Stimulated activated CD8-positive, alpha-beta memory T cell treated with anti-CD3 and anti-CD28 coated beads, Interleukin-7, amount 100 ng/mL, for 24 hours (primary cell): ENCODE results near the gene DYNC1LI1.
"Not testable (repeated sequence)": the region's sequence is repeated elsewhere in the genome, so short reads cannot be mapped to it uniquely, and the experiment has no call there.

Source experiments
- DNase-seq: peaks from one replicate; pipeline ENCODE4 v3.0.0-alpha.2; 2020; ENCODE audit warnings: low read depth

The DYNC1LI1 gene

DNA sequence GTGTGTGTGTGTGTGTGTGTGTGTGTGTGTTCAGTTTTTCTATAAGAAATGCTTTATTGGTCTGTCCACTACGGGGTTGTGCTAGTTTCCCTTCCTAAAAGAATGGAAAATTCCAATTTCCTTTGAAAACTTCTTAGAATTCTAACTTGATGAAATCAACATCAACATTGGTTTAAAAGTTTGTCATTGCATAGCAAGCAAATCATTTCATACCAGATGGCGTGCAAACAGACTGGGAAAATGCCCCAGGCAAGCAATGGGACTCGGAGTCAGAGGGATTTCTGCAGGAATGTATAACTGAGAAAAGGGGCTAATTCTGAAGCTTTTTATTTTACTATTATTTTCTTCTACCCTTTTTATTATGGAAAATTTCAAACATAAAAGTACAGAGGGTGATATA is 13.1 kb upstream of the DYNC1LI1 start:
- no peak for DNase-seq

DNA sequence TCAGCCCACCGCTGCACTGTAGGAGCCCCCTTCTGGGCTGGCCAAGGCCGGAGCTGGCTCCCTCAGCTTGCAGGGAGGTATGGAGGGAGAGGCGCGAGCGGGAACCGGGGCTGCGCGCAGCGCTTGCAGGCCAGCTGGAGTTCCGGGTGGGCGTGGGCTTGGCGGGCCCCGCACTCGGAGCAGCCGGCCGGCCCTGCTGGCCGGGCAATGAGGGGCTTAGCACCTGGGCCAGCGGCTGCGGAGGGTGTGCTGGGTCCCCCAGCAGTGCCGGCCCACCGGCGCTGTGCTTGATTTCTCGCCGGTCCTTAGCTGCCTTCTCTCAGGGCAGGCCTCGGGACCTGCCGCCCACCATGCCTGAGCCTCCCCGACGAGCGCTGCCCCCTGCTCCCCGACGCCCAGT is 8.0 kb upstream of the DYNC1LI1 start:
- not testable (repeated sequence) for DNase-seq

DNA sequence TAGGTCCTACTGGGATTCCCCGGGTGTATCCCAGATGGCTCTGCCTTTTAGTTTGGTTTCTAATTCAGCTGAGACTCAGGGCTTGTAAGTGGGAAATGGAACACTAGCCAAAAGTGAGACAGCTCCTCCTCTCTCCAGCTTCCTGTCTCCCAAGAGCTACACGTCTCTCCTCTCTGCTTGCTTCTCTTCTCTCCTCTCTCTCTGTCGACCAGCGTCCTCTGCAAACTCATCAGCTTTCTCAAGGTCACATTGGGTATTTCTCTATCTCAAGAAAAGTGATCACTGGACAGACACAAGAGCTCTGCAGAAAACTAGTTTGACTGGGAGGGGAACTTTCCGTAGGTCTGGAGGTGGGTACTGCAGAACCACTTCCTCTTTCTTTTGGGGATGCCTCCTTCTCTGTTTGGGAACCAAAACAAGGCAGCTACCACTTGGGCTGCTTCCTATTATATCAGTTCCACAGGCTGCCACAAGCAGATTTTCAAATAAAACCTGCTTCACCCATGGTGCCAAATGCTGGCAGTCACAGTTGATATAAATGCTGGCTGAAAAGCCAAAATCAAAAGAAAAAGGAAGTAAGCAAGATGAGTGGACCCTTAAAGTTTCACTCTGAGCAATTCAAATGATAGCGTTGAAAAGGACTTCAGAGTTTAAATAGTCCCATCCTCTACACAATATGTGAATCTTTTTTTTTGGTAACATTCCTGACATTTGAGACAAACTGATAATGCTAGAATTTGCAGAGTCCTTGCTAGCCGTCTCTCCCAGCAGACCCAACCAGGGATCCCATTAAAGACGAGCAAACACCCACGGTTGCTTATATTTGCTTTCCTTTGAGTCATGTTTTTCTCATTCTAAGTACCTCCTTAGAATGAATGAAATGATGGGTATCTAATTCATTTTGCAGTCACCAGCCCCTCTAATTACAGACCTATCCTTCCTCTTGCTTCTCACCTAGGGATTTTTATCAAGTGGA is 7.2 kb upstream of the DYNC1LI1 start:
- no peak for DNase-seq

DNA sequence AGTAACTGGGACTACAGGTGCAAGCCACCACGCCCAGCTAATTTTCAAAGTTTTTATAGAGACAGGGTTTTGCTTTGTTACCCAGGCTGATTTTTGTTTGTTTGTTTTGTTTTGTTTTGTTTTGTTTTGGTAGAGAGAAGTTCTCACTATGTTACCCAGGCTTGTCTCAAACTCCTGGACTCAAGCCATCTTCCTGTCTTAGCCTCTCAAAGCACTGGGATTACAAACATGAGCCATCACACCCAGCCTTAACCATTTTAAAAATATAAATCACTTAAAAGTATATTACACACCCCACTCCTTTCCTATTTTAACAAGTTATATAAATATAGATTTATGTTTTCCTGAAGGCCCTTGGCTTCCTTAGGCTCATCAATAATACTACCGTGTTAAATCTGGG is 6.5 kb upstream of the DYNC1LI1 start:
- no peak for DNase-seq

DNA sequence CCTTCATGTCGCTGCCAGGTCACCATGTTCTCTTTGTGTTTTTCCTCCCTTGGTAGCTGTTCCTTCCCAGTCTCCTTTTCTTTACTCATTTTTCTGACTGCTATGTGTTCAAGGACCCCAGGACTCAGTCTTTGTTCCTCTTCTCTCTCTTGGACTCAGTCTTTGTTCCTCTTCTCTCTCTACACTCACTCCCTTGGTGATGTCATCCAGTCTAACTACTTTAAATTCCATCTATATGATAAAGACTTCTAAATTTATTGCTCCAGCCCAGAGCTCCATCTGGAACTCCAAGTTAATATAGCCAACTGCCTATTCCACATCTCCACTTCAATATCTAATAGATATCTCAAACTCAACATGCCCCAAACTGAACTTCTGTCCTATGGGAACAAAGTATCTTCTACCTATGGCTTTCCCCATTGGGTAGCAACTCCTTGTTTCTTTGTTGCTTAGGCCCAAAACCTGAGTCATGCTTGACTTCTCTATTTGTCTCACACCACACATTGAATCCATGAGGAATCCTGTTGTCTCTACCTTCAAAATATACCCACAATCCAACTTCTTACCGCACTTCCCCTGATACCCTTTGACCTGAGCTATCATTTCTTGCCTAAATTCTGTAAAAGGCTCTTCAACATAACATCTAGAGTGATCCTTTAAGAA is 4.9 kb upstream of the DYNC1LI1 start:
- no peak for DNase-seq

DNA sequence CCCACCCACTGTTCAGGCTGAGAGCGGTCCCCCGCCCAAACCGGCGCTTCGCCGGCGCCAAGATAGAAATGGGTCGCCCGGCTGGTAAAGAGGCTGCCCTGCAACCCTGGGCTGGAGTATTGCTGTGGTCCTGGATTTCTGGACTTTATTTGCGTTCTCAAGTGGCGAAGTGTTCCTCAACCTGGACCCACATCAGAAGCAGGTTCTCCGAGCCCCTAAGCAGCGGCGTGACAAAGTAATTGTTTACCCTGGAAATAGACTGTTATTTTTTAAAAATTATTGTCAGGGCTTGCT is 481 bp upstream of the DYNC1LI1 start:
- DNase-seq: no peak

DNA sequence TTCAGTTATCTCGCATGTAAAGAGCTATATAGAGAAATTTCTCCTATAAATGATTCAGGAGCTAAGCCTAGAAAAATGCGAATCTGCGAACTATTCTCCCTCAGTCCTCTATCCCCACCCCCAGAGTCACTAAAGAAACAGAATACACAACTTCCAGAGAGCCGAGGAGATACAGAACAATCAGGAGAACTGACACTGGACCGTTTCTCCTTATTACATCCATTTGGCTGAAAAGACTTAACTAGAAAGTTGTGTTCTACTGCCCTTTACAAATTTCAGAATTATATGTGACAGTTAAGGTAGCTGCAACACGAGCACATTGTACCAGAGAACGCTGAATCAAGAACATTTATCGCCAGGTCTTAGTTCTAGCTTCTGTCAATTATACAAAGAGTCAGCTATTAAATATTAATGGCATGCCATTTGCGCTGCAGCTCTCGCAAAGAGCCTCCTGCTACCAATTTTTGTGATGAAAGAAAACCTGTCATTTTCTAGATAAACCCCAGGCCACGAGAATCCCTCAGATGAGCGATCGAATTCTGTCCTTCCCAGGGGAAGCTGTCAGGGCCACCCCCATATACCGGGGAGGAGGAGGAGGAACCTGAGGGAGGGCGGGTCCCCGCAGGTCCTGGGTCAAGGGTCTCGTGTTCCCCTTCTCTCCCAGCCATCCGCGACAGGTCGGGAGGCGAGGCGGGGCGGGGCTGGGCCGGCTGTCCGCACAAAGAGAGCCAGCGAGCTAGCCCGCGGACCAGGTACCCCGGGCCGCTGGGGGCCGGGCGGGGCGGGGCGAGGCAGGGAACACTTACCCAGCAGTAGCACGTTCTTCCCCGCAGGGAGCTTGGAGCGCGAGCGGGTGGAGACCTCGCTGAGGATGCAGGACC is 878 bp downstream of the DYNC1LI1 start:
- peak; percentile 12 for DNase-seq

DNA sequence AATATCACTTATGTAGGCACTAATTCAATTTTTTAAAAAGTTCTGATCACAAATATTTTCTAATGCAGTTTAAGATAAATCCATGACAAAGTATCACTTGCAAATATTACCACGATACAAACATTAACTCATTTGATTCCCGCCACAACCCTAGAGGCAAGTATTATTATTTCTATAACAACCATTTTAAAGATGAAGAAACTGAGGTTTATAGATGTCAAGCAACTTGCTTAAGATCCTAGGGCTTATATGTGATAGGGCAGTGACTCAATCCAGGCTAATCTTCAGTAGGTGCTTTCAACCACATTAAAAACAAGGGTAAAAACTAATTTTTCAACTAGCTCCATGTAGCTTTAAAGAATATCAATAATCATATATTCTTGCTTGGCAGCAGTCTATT is 1.7 kb downstream of the DYNC1LI1 start:
- no peak for DNase-seq

DNA sequence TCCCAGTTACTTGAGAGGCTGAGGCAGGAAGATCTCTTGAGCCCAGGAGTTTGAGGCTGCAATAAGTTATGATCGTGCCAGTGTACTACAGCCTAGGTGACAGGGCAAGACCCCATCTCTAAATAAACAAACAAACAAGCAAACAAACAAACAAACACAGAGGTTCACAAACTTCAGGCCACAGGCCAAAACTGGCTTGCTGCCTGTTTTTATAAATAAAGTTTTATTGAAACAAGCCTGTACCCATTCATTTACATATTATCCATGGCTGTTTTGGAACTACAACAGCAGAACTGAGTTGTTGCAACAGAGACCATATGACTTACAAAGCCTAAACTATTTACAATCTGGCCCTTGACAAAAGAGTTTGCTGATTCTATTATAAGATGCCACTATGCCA is 6.5 kb downstream of the DYNC1LI1 start:
- DNase-seq: no peak

DNA sequence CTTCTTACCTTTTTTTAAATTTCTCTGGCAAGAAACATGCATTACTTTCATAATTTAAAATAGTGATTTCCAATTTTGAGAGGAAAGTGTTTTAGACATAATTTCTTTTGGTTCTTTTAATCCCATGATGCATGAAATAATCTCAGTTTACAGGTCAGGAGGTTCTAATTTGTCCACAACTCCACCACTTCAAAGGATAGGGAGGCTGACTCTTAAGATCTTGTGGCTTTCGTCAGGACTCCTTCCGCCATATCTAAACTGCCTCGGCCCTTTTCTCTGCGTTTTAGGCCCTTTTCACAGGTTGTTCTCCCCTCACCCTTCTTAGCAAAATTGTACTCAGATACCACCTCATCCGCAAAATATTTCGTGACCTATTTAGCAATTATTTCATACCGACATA is 8.0 kb downstream of the DYNC1LI1 start:
- DNase-seq: no peak

DNA sequence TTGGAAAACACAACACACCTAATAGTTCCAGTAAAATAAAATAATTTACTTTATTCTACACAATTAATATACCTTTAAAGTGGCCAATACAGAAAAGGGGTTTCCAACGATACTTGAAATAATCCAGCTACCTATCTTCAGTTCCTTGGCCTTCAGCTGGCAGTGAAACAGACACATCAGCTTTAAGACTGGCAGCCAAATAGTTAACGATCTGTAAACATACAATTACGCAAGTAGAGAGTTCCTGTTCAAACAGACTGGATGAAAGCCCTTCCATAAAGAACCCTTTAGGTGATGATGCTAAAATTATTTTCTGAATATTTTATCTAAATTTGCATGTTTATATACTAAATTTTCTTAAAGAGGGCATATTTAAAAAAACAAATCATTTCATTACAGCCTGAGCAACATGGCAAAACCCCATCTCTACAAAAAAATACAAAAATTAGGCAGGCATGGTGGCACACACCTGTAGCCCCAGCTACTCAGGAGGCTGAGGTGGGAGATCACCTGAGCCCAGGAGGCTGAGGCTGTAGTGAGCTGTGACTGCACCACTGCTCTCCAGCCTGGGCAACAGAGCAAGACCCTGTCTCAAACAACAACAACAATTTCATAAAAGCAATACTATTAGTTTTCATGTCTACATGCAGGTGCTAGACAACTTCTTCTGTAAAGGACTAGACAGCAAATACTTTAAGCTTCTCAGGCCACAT is 12.9 kb downstream of the DYNC1LI1 start:
- no peak for DNase-seq

DNA sequence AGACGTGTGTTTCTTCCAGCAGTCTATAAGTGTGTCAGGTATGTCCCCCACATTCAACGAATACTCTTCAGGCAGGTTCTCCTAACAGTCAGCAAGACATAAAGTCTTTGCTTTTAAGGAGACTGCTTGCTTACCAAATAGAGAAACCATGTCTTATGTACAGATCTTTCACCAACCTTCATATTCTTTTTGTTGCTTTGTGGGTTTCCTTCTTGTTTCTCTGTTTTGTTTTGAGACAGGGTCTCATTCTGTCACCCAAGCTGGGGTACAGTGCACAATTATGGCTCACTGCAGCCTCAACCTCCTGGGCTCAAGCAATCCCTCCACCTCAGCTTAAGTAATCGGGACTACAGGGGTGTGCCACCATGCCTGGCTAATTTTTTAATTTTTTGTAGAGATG is 14.3 kb downstream of the DYNC1LI1 start:
- DNase-seq: no peak

DNA sequence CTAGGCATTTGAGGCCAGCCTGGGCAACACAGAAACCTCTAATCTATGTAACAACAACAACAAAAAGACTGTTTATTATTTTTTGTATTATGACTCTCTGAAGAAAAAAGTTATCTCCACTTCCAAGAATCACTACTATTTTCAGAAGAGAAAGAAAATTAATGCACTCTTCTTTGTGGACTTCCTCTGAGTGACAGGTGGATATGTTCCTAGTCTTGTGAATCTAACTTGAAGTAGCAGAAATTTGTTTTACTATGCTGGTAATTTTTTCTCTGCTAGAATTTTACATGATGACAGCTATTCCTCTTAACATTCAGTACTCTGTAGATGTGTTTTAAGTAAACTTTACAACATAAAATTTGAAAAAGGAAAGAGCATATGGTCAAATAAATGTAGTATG is 16.7 kb downstream of the DYNC1LI1 start:
- no peak for DNase-seq

DNA sequence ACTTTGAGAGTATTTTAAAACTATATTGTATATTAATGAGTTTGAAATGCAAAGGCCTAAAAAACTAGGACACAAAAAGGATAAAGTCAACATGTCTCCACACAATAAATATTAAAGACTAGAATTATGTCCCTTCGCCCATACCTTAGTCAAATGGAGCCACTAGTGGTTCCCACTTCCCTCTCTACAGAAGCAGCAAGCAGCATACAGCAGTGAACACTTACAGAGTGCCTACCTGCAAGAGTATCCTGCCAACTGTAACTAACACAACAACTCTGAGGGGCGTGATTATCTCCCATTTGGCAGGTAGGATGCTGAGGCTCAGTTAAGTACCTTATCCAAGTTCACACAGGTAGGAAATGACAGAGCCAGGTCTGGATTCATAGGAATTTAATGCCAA is 17.2 kb downstream of the DYNC1LI1 start:
- DNase-seq: no peak

DNA sequence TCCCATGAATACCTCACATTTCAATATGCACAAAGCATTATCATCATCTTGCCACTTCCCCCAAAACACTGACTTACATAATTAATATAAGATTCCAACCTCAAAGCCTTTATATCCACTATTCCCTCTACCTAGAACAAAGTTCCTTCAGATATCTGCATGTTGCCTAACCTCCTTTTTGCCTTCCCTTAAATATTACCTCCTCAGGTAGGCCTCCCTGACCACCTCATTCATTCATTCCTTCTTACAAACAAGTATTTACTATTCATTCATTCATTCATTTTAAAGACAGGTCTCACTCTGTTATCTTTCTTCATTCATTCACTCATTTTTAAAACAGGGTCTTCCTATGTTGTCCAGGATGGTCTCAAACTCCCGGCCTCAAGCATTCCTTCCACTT is 18.6 kb downstream of the DYNC1LI1 start:
- no peak for DNase-seq

DNA sequence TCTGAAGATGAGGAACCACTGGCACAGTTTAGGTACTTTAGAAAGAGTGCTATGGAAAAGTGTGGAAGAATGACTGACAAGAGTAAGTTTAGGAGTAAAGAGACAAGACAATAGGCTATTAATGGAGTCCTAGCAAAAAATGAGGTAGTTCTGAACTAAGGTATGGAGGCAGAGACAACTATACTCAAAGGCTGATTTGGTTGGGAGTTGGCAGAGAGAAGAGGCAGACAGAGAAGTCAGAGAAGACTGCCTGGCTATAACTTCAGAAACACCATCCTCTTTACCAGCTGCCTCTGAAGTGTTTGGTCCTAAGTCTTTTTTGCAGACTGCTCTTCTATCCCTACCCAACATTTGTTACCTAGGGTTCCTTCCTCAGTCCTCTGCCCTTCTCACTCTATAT is 19.2 kb downstream of the DYNC1LI1 start:
- no peak for DNase-seq

DNA sequence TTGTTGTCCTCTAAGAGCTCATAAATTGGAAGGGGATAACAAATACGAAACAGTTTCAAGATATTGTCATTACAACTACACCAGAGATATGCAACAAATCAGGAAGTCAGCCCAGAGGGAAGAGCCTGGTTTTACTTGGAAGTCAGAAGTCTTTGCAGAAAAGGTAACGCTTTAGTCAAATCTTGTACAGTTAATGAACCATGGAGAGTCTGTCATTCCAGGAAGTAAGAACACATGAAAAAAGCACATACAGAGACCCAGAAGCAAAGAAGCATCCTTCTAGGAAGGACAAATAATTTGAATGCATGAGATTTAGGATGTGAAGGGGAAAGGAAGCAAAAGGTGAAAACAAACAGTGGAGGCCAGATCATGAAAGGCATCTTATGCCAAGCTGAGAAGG is 19.6 kb downstream of the DYNC1LI1 start:
- DNase-seq: no peak

DNA sequence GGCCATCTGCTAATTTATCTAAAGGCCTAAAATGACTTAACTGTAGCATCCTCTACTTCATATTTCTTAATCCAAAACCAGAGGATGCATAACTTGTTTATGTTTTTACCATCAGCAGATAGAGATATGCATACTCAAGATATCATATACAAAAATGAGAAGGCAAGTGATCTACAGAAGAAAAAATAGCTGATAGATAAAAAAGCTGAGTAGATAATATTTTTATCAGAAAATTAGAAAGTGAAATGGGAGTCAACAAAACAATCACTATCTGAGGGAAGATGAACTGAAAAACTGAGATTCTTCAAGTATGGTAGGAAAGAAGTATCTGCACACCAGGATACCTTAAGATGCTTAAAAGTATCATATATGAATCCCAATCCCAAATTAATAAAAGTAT is 25.4 kb downstream of the DYNC1LI1 start:
- no peak for DNase-seq

DNA sequence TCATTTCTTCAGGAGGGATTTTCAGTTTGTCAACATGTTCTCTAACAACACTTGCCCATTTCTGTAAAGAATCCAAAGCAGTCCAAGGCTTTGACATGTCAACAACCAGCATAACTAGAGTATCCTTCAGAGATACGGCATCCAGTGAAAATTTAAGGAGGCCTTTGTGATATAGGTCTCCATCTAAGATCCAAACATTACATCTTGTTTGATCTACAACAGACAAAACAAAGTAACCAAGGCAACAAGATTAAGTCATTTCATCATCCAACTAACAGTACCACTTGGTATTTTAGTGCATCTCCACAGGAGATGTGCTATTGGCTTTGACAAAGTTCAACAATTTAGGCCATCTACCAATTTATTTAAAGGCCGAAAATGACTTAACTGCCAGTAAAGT is 25.8 kb downstream of the DYNC1LI1 start:
- DNase-seq: no peak

DNA sequence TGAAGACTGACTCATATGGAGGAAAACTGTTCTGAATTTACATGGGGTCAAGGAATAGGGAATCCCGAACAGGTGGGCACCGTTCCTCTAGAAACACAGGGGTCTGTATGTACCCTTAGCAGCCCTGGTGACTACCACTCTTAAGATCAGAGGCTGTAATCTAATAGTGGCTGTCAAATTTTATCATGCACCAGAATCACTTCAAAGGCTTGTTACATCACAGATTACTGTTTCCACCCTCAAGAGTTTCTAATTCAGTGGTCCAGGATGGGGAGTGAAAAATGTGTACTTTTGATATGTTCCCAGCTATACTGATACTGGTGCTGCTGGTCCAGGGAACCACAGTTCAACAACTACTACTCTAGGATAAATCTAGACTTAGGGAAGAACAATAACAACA is 27.9 kb downstream of the DYNC1LI1 start:
- no peak for DNase-seq

DNA sequence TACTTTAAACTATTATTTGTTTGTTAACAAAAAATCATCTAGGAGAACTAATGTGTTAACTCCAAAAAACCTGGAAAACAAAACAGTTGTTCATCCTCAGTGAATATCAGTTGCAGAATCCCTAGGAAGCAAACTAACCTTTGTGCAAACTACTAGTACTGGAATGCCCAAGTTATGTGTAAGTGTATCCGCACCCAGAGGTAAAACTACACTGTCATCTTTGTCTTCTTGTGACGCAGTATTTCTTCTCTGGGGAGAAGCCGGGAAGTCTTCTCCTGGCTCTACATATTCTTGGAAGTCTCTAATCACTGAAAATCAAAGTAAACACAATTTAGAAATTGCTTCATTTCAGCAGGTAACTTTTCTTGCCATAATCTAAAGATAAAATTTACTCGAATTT is 29.8 kb downstream of the DYNC1LI1 start:
- DNase-seq: no peak

DNA sequence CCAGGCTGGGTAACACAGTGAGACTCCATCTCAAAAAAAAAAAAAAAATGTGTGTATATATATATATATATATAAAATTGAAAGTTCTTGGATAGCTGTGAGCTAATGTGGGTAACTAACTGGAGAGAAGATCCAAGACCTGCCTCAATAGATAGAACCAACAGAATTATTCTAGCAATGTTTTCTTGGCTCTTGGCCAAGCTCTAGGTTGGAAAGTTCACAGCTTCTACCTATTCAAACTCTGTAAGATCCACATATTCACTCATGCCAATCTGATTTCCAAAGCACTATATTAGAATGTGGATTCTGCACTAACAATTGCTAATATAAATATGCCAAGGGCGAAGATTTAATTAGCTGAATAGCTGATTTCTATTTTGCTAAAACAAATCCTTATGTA is 38.2 kb downstream of the DYNC1LI1 start:
- no peak for DNase-seq
